Myocyte (in vitro differentiated cells): ENCODE data around the gene TBX10. TPM values are rescaled to one million over a fixed set of nuclear protein-coding genes. Genes with fewer than 3 reads are reported as not detected.

ENCODE experiments used
- DNase-seq: peaks from one replicate; pipeline ENCODE4 v3.0.0-alpha.2; 2012; ENCODE audit warnings: low read depth
- total RNA-seq: library from RNA; depleted of rRNA; stranded (reverse); fragments of >200 nt; gene quantifications from 2 replicates; pipeline ENCODE4 v1.2.3, GENCODE V29; 2014

The TBX10 gene
- total RNA-seq, 1 donor from 2014 or later = not detected

GRCh38 chr11:67617243-67617953, 22.2 kb downstream of the TBX10 start:
- DNase-seq = peak; percentile 20

GRCh38 chr11:67616431-67617242, 22.9 kb downstream of the TBX10 start:
- no peak for DNase-seq

- no peak for DNase-seq
Observed at GRCh38 chr11:67615728-67616430, 23.7 kb downstream of the TBX10 start.

GRCh38 chr11:67614730-67615714, 24.5 kb downstream of the TBX10 start:
- DNase-seq = peak; percentile 22

GRCh38 chr11:67613960-67614715, 25.4 kb downstream of the TBX10 start:
- peak; percentile 64 for DNase-seq

- no peak for DNase-seq
Observed at GRCh38 chr11:67613313-67613959, 26.1 kb downstream of the TBX10 start.

GRCh38 chr11:67612751-67613150, 26.8 kb downstream of the TBX10 start:
- DNase-seq = no peak

- no peak for DNase-seq
Observed at GRCh38 chr11:67611704-67612587, 27.6 kb downstream of the TBX10 start.

- no peak for DNase-seq
Observed at GRCh38 chr11:67611165-67611564, 28.4 kb downstream of the TBX10 start.

GRCh38 chr11:67610302-67610868, 29.2 kb downstream of the TBX10 start:
- no peak for DNase-seq

- no peak for DNase-seq
Observed at GRCh38 chr11:67609316-67609715, 30.2 kb downstream of the TBX10 start.

- DNase-seq = no peak
Observed at GRCh38 chr11:67608486-67608885, 31.1 kb downstream of the TBX10 start.

GRCh38 chr11:67607507-67607906, 32.1 kb downstream of the TBX10 start:
- DNase-seq = no peak

GRCh38 chr11:67606492-67607295, 32.9 kb downstream of the TBX10 start, which contains the start of gene NDUFV1:
TSS of gene NDUFV1 (plus strand) at chr11:67606936. CDS start at chr11:67607005, 69 bp downstream.
- peak; percentile 96 for DNase-seq

GRCh38 chr11:67606093-67606491, 33.5 kb downstream of the TBX10 start:
- peak; percentile 11 for DNase-seq

- DNase-seq = no peak
Observed at GRCh38 chr11:67605231-67606011, 34.1 kb downstream of the TBX10 start.
